Sigmoid colon (tissue), 7 donors: ENCODE measurements around the gene SPATA22. TPM values are rescaled to one million over a fixed set of nuclear protein-coding genes. Genes with fewer than 3 reads are reported as not detected.
"Not testable (repeated sequence)": the region's sequence is repeated elsewhere in the genome, so short reads cannot be mapped to it uniquely, and the experiment has no call there.

Experiments
- DNase-seq: peaks from one replicate; pipeline ENCODE4 v3.0.0-alpha.2; 2019
- H3K27ac ChIP-seq, 4 donors: fragments of 200-600 bp; sonication (generic); one replicate each; pipeline ENCODE4 v1.5.1; 2016 to 2019; ENCODE audit warnings: mild to moderate bottlenecking in 1 of 4
- H3K27me3 ChIP-seq, 3 donors: fragments of 200-600 bp; sonication (generic); one replicate each; pipeline ENCODE4 v1.5.1; 2019; ENCODE audit warnings: mild to moderate bottlenecking in 1 of 3
- H3K36me3 ChIP-seq, 4 donors: fragments of 200-600 bp; sonication (generic); one replicate each; pipeline ENCODE4 v1.5.1; 2016 to 2019
- H3K4me1 ChIP-seq, 4 donors: fragments of 200-600 bp; sonication (generic); one replicate each; pipeline ENCODE4 v1.5.1; 2017 to 2019
- H3K4me3 ChIP-seq, 4 donors: fragments of 200-600 bp; sonication (generic); one replicate each; pipeline ENCODE4 v1.5.1; 2017 to 2019; ENCODE audit warnings: mild to moderate bottlenecking in 2 of 4, moderate library complexity in 1 of 4
- H3K9me3 ChIP-seq, 4 donors: fragments of 200-600 bp in 3 of 4; sonication (generic) in 3 of 4; one replicate each; pipeline versions ENCODE4 v1.5.1 to v1.6.1; 2013 to 2019
- EP300 ChIP-seq, 4 donors: sonication (generic); formaldehyde crosslinking; IDR thresholded peaks; one replicate each; pipeline ENCODE4 v1.6.1; 2017; ENCODE audit warnings: antibody characterized with exemption in 4 of 4
- POLR2A ChIP-seq, 2 donors: fragments of 450-650 bp; IDR thresholded peaks; one replicate each; pipeline ENCODE4 v1.6.1; 2016; ENCODE audit warnings: antibody characterized with exemption in 2 of 2, mild to moderate bottlenecking in 2 of 2, moderate library complexity in 2 of 2
- POLR2AphosphoS5 ChIP-seq, 4 donors: sonication (generic); formaldehyde crosslinking; IDR thresholded peaks; one replicate each; pipeline ENCODE4 v1.6.1; 2017; ENCODE audit warnings: antibody characterized with exemption in 4 of 4
- WGBS, 2 donors: extraction: QIAGEN DNeasy Blood & Tissue Kit; methylation state at CpG; one replicate each; pipeline ENCODE4 v1.1.7; 2013; 5-methylcytosine and 5-hydroxymethylcytosine counted together
- intact Hi-C: fragments of 100-400 bp; cut with DNase I; formaldehyde crosslinking; loops from one replicate; pipeline ENCODE4 v1.15.1; 2023
- polyA plus RNA-seq, 3 donors: library from polyadenylated mRNA; stranded (reverse); fragments of 200-250 nt; gene quantifications; one replicate each; pipeline ENCODE4 v1.2.3, GENCODE V29; 2013
- total RNA-seq, 4 donors: library from RNA; depleted of rRNA; stranded (reverse); fragments of >200 nt; gene quantifications; one replicate each; pipeline ENCODE4 v1.1.0, GENCODE V29; 2016
- TF ChIP-seq, protein P1 (sequence below), 4 experiments: fragments of 450-650 bp in 3 of 4; fragments of 200-600 bp in 1 of 4; IDR thresholded peaks; one replicate each; pipeline ENCODE4 v1.5.1; 2016 to 2019; ENCODE audit warnings: antibody characterized with exemption in 4 of 4, mild to moderate bottlenecking in 3 of 4, moderate library complexity in 2 of 4
- donor health status: healthy with polysubstance abuse.
- donor health status: Bipolar disorder and iron deficiency.
- donor health status: healthy.

SPATA22 gene
- total and polyA plus RNA-seq, 7 donors = 0.06 to 0.55 (median 0.36) TPM; not detected in 4

- no peak for TF ChIP-seq EP300 (IDR thresholded peaks at IDR 0.05)
- TF ChIP-seq, protein P1, sequence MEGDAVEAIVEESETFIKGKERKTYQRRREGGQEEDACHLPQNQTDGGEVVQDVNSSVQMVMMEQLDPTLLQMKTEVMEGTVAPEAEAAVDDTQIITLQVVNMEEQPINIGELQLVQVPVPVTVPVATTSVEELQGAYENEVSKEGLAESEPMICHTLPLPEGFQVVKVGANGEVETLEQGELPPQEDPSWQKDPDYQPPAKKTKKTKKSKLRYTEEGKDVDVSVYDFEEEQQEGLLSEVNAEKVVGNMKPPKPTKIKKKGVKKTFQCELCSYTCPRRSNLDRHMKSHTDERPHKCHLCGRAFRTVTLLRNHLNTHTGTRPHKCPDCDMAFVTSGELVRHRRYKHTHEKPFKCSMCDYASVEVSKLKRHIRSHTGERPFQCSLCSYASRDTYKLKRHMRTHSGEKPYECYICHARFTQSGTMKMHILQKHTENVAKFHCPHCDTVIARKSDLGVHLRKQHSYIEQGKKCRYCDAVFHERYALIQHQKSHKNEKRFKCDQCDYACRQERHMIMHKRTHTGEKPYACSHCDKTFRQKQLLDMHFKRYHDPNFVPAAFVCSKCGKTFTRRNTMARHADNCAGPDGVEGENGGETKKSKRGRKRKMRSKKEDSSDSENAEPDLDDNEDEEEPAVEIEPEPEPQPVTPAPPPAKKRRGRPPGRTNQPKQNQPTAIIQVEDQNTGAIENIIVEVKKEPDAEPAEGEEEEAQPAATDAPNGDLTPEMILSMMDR (IDR thresholded peaks at IDR 0.05) = no peak
- no peak for TF ChIP-seq POLR2AphosphoS5 (IDR thresholded peaks at IDR 0.05)
- no peak for TF ChIP-seq POLR2A (IDR thresholded peaks at IDR 0.05)
- Histone ChIP-seq H3K4me1 (no peaks in the 10 kb centered on the region), H3K4me3 (no peak within 1 kb of the TSS)
Measured at GRCh38 chr17:3433741-3434140, 37.9 kb downstream of the SPATA22 start, which contains the start of gene OR1E2. OR1E2 (minus strand) TSS chr17:3433841; CDS start chr17:3433841, 0 bp downstream.

DNA sequence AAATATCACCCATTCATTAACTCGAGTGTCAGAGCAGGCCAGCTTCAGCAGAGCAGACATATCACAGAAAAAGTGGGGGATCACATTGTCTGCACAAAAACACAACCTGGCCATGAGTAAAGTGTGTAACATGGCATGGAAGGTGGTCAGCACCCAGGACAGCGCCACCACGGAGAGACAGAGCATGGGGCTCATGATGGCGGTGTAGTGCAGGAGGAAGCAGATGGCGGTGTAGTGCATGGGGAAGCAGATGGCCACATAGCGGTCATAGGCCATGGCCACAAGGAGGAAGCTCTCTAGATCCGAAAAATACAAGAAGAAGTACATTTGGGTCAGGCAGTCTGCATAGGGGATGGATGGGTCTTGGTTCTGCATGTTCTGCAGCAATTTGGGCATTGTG, 38.4 kb downstream of the SPATA22 start:
- not testable (repeated sequence) for DNase-seq, H3K4me1 ChIP-seq
- WGBS, 2 donors = 25 to 37% methylated on average over 7 of the region's 7 CpGs

More at GRCh38 chr17:3433741-3434140, 37.9 kb downstream of the SPATA22 start, which contains the start of gene OR1E2:
- intact Hi-C loops = no loop called here
- H3K36me3 ChIP-seq = no peaks in the 10 kb centered on the region
- no peak within 1 kb of the TSS for H3K27ac ChIP-seq
- 78 to 80% methylated on average over 3 of the region's 3 CpGs for WGBS, 2 donors
- no peak for DNase-seq
- peaks cover 0 to 6% (median 0%) of the 10 kb centered on the region in 3 donors for H3K27me3 ChIP-seq
- peaks cover 0 to 3% (median 0%) of the 10 kb centered on the region in 4 donors for H3K9me3 ChIP-seq

GRCh38 chr17:3418222-3418621, 53.4 kb downstream of the SPATA22 start:
- H3K27me3 ChIP-seq = no peaks in the 10 kb centered on the region
- no peak for TF ChIP-seq EP300 (IDR thresholded peaks at IDR 0.05)
- TF ChIP-seq POLR2A (IDR thresholded peaks at IDR 0.05) = no peak
- no peaks in the 10 kb centered on the region for H3K4me1 ChIP-seq
- no peak overlapping the region for H3K4me3 ChIP-seq
- DNase-seq = no peak
- H3K36me3 ChIP-seq = no peaks in the 10 kb centered on the region
- whole genome bisulfite sequencing, 2 donors = 53 to 83% methylated on average over 2 of the region's 2 CpGs
- intact Hi-C loops = no loop called here
- H3K27ac ChIP-seq = no peak overlapping the region
- H3K9me3 ChIP-seq = no peaks in the 10 kb centered on the region

More for the DNA sequence above, 38.4 kb downstream of the SPATA22 start:
- H3K9me3 ChIP-seq, intact Hi-C loops, H3K27me3 ChIP-seq, H3K27ac ChIP-seq, H3K4me3 ChIP-seq, H3K36me3 ChIP-seq: not testable (repeated sequence)

GRCh38 chr17:3415610-3416009, 56.0 kb downstream of the SPATA22 start:
- Histone ChIP-seq H3K9me3 (no peaks in the 10 kb centered on the region), H3K36me3 (no peaks in the 10 kb centered on the region), H3K4me3 (no peak overlapping the region), H3K4me1 (no peaks in the 10 kb centered on the region), H3K27me3 (no peaks in the 10 kb centered on the region), H3K27ac (no peak overlapping the region)
- 76 to 81% methylated on average over 5 of the region's 5 CpGs for WGBS, 2 donors
- intact Hi-C loops = no loop called here
- TF ChIP-seq, protein P1 (IDR thresholded peaks at IDR 0.05) = no peak
- TF ChIP-seq POLR2AphosphoS5 (IDR thresholded peaks at IDR 0.05) (no peak), EP300 (IDR thresholded peaks at IDR 0.05) (no peak), POLR2A (IDR thresholded peaks at IDR 0.05) (no peak)
- DNase-seq = no peak

DNA sequence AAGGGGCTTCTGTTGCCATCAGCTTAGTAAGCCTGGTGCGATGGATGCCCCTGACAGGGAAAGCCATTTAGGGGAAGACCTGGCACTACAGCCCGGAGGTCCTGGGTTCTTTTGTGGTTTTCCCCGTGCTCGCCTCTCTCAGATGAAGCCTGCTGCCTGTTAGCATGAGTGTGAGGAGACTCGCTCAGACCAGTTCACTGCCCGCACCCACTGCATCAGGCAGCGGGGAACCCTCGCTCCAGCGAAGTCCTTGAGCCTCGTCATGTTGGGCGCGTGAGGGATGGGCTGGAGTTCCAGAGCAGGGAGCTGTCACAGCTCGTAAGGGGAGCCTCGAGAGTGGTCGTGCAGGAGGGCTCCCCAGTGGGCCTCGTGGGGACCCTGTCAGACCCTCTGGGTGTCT, 59.4 kb downstream of the SPATA22 start:
- H3K27ac ChIP-seq, H3K36me3 ChIP-seq, H3K4me1 ChIP-seq, H3K4me3 ChIP-seq, DNase-seq, H3K9me3 ChIP-seq, intact Hi-C loops, H3K27me3 ChIP-seq: not testable (repeated sequence)
- 55 to 77% methylated on average over 2 to 5 of the region's 16 CpGs for WGBS, 2 donors

DNA sequence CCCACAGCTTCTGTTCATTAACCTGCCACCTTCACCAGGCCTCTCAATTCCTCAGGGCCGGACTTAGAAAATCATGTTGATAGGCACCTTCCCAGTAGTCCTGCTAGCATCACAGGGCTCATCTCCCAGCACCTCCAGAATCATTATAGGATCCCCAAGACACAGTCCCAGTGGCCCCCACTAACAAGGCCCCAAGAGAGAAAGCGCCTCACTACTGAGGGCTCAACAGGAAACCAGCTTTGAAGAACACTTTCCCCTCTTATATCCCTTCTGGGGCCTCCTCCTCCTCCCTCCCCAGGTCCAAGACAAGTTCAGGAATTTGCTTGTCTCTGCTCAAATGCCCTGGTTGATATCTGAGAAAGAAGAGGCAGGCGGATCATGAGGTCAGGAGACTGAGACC, 60.5 kb downstream of the SPATA22 start, which contains the start of gene OR3A3:
Gene OR3A3 (plus strand): TSS at position 301 of the 400 bp plus-strand sequence.
- 85 to 87% methylated on average over 3 of the region's 3 CpGs for WGBS, 2 donors
- intact Hi-C loops = no loop called here
- Histone ChIP-seq H3K27ac (no peak within 1 kb of the TSS), H3K9me3 (no peaks in the 10 kb centered on the region), H3K27me3 (no peaks in the 10 kb centered on the region), H3K4me1 (no peaks in the 10 kb centered on the region), H3K4me3 (no peak within 1 kb of the TSS), H3K36me3 (no peaks in the 10 kb centered on the region)
- no peak for DNase-seq
- TF ChIP-seq POLR2A (IDR thresholded peaks at IDR 0.05) (no peak), EP300 (IDR thresholded peaks at IDR 0.05) (no peak), POLR2AphosphoS5 (IDR thresholded peaks at IDR 0.05) (no peak)
- TF ChIP-seq, protein P1 (IDR thresholded peaks at IDR 0.05) = no peak

DNA sequence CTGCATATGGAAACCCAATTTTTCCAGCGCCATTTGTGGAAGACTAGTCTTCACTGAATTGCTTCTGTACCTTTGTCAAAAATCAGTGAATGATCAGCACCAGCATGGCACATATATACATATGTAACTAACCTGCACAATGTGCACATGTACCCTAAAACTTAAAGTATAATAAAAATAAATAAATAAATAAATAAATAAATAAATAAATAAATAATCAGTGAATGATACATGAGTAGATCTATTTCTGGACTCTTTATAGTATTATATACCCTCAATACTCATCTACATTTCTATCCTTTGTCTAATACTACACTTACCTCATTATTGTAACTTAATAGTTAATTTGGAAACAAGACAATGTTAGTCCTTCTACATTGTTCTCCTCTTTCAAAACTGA, 67.8 kb downstream of the SPATA22 start:
- H3K4me1 ChIP-seq, H3K4me3 ChIP-seq, intact Hi-C loops, H3K27me3 ChIP-seq, H3K27ac ChIP-seq, H3K9me3 ChIP-seq, DNase-seq, H3K36me3 ChIP-seq: not testable (repeated sequence)
- 64 to 82% methylated on average over 1 of the region's 1 CpG for WGBS, 2 donors
